HG03565 (cell line): ENCODE data around the gene PSMD3.

ENCODE experiments used
- ATAC-seq: cut with Tn5 transposase; IDR thresholded peaks from one replicate; pipeline ENCODE4 v1.9.1; 2021; ENCODE audit warnings: mild to moderate bottlenecking, moderate library complexity; ENCODE audit not compliant: unreplicated experiment

The PSMD3 gene

GRCh38 chr17:39955726-39956225 lies 24.8 kb upstream of the PSMD3 start:
- no peak for ATAC-seq

DNA sequence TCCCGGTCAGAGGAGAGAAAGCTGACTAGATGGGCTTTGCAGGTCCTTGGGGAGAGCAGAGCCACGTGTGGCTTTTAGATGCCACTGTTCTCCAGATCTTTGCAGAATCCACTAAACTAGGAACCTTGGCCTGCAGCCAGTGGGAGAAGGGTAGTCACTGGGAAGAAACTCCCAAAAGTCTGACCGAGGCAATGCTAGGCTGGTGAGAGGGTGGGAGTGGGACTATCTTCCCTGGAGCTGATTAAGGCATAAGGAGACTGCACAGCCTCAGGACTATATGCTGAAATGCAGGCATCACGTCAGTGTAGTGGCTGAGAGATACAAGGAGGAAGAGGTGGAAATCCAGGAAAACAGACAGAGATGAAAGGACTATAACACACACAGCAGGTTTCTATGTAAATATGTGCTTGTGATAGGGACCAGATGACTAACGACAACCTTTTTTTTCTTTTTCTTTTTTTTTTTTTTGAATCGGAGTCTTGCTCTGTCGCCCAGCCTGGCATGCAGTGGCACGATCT lies 20.0 kb upstream of the PSMD3 start:
- ATAC-seq: no peak

DNA sequence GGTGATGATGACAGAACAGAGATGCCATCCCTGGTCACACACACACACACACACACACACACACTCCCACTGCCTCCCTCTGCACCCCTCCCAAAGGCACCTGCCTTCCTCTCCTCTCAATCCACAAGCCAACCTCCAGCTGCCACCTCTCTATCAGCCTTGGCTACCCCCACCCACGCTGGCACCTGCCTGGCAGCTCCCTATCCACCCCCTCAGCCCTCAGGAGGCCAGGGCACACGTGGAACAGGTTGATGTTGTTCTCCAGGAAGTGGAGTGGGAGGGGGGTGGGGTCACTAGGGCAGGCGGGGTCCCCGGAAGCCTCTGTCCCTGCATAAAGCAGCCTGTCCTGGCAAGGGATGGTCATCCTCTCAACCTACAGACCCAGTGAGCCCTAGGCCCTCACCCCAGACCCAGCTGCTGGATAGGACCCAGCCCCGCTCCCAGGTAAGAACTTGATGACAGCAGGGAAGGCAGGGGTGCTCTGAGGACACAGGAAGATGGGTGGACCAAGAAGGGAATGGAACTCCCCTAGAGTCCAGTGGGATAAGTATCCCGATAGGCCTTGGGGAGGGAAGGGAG lies 17.9 kb upstream of the PSMD3 start, which contains the start of gene GSDMA:
GSDMA (plus strand) TSS at position 363 of the 579 bp plus-strand sequence. CDS start 2,684 bp downstream, outside the sequence.
- no peak for ATAC-seq

DNA sequence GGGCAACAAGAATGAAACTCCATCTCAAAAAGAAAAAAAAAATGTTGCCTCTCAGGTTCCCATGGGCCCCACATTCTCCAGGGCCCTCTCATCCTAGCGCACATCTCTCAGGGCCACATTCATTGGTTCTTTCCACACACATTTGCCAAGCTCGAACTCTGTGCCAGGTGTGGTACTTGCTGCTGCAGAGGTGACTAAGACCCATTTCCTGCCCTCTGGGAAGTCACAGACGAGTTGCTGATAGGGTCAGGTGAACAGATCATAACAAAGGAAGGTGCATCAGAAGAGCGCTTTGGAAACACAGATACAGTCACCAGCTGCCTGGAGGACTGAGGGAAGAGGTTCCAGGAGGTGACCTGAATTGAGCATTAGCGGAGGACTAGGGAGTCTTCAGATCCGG lies 16.8 kb upstream of the PSMD3 start:
- ATAC-seq: no peak

GRCh38 chr17:39965017-39965699 lies 15.4 kb upstream of the PSMD3 start:
- ATAC-seq: no peak

- no peak for ATAC-seq
Observed at GRCh38 chr17:39966771-39967170, 13.8 kb upstream of the PSMD3 start.

GRCh38 chr17:39968761-39969160 lies 11.8 kb upstream of the PSMD3 start:
- no peak for ATAC-seq

DNA sequence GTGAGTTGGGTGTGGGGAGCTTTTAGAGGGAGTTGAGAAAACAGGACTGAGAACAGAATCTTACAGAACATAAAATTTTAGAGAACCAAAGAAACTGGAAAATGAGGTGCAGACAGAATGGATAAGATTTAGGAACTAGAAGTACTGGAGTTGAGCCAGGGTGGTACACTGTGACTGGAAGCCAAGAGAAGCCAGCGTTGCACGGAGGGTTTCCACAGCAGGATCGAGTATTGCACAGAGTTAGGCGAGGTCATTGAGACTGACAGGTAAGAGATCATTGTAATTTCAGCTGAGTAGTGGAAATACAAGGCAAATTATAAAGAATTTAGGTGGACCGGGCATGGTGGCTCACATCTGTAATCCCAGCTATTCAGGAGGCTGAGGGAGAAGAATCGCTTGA lies 11.2 kb upstream of the PSMD3 start:
- no peak for ATAC-seq

- ATAC-seq: no peak
Observed at GRCh38 chr17:39970157-39970692, 10.4 kb upstream of the PSMD3 start.

DNA sequence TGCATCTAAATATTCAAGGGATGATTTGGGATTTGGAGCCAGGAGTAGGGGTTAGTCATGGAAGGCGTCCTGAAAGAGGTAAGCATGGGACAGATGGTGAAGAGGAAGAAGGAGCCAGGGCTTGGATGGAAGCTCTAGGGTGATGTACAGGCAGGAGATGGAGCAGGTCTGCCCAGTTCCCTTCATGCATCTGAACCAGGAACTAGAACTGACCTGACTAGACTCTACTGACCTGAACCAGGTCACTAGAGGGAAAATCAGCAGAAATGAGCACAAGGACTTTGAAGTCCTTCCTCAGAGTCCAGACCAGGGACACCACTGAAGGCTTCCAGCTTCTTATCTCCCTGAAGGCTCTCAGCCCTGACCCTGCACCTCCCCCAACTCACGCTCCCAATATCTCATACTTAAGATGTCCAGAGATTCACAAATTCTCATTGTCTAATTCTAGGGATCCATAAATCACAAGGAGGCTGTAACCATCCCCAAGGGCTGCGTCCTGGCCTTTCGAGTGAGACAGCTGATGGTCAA lies 9.5 kb upstream of the PSMD3 start:
- no peak for ATAC-seq

DNA sequence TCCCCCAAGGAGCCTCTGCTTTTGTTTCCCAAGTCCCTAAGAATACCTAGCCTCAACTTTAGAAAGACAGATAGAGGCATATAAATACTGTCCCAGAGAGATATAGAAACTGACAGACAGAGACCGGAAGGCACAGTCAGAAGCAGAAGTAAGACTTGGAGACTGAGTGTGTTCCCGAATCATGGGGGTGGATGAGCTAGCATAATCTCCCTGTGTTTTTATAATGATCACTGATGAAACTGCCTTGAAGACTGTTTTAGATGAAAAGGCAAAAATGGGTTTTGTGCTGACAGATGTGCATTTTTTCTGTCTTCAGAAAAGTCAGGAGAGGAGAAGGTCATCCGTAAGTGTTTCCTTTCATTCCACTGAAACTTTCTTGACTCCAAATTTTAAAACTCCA lies 8.3 kb upstream of the PSMD3 start:
- no peak for ATAC-seq

DNA sequence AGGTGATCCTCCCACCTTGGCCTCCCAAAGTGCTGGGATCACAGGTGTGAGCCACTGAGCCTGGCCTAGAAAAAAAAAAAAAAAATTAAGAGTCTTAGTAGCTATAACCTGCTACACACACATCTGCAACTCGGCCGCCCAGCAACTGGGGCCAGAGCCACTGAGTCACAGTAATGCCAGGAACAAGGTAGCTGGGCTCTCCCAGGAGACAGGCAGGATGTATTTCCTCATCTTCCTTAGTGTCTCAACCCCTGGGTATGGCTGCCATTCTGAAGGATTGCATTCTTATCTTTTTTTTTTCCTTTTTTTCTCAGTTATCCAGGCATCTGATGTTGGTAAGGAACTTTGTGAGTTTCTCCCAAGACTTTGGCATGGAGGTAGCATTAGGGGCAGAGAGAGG lies 7.1 kb upstream of the PSMD3 start:
- ATAC-seq: no peak

- ATAC-seq: no peak
Observed at GRCh38 chr17:39974433-39974832, 6.2 kb upstream of the PSMD3 start.

GRCh38 chr17:39975801-39976200 lies 4.8 kb upstream of the PSMD3 start:
- no peak for ATAC-seq

DNA sequence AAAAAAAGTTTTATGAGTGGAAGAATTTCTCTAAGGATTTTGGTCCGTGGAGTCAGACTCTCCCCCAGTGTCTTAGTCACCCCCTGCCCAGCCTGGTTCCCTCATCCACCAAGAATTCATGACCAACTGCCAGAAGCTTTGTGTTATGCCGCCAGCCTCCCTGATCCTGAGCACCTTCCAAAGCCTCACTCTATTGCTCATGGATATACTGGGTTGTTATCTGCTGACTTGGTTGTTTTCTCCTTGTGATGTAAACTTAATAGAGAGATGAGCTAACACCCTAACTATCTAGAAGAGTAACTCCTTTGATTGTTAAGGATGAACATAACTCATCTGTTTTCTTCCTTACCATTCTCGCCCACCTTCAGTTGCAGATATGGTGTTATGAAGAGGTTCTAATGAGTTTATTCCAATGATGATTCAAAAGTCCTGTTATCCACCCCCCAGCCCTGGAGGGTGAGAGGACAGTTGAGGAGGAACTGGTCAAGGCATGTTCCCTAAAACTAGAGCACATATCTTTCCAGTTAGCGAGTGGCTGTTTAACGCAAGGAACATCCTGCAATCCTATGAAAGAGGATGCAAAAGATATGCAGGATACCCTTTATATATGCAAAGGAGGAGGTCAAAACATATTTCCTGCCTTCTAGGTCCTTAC lies 1.5 kb upstream of the PSMD3 start:
- no peak for ATAC-seq

GRCh38 chr17:39979893-39980350 lies 685 bp upstream of the PSMD3 start:
- ATAC-seq: no peak

GRCh38 chr17:39981207-39981741 lies 667 bp downstream of the PSMD3 start:
- ATAC-seq: no peak

- no peak for ATAC-seq
Observed at GRCh38 chr17:39981766-39982375, 1.3 kb downstream of the PSMD3 start.

DNA sequence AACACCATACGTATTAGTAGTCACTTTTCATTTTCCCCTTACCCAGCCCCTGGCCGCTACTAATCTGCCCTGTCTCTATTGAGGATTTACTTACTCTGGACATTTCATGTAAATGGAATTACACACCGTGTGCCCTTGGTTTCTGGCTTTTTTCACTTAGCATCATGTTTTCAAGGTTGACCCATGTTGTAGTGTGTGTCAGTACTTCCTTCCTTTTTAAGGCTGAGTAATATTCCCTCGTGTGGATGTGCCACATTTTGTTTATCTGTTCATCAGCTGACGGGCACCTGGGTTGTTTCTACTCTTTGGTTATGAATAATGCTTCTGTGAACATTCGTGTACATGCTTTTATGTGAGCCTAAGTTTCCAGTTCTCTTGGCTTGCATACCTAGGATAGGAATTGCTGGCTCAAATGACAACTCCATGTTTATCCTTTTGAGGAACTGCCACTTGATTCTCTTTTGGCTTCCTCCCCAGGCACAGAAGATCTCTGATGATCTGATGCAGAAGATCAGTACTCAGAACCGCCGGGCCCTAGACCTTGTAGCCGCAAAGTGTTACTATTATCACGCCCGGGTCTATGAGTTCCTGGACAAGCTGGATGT lies 7.7 kb downstream of the PSMD3 start:
- ATAC-seq: no peak

DNA sequence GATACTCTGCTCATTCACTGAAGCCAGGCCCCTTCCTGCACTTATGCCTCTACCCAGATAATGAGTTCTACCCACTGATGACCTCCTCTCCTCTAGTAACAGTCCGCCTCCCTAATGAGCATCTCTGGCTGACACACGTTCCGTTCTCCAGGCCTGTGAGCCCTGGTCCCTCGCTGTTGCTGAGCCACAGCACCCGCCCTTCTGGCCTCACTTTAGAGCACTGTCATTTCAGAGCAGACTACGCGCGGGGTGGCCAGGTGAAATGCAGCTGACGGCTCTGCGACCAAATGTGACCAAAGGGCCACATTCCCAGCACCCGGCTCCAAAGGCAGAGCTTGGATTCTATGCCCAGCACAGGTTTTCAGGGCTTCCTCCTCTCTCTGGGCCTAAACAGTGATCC lies 13.8 kb downstream of the PSMD3 start:
- ATAC-seq: no peak
